H9 (cell line): Measurements from ENCODE around the gene TK2. TPM values are rescaled to one million over a fixed set of nuclear protein-coding genes. Genes with fewer than 3 reads are reported as not detected.

ENCODE experiments used
- DNase-seq: peaks from one replicate; pipeline ENCODE4 v3.0.0-alpha.2; 2017
- H2AFZ ChIP-seq: one replicate; pipeline ENCODE4 v1.6.1; 2013; ENCODE audit warnings: mild to moderate bottlenecking, low read length, control low read depth, moderate library complexity
- H2AK5ac ChIP-seq: 2 replicates; pipeline ENCODE4 v1.6.1; 2013; ENCODE audit warnings: low read length, control low read depth, mixed read lengths; ENCODE audit not compliant: insufficient read length
- H2BK120ac ChIP-seq: one replicate; pipeline ENCODE4 v1.6.1; 2013; ENCODE audit warnings: low read depth, mild to moderate bottlenecking, low read length, control low read depth, inconsistent platforms; ENCODE audit not compliant: poor library complexity, severe bottlenecking
- H2BK12ac ChIP-seq: 2 replicates; pipeline ENCODE4 v1.6.1; 2013; ENCODE audit warnings: low read length, control low read depth, mixed read lengths, low read depth; ENCODE audit not compliant: insufficient read length
- H2BK15ac ChIP-seq: 2 replicates; pipeline ENCODE4 v1.6.1; 2013; ENCODE audit warnings: low read depth, low read length, control low read depth
- H2BK20ac ChIP-seq: one replicate; pipeline ENCODE4 v1.6.1; 2013; ENCODE audit warnings: low read depth, mild to moderate bottlenecking, low read length, control low read depth, inconsistent platforms; ENCODE audit not compliant: poor library complexity, severe bottlenecking
- H2BK5ac ChIP-seq: 2 replicates; pipeline ENCODE4 v1.6.1; 2013; ENCODE audit warnings: low read length, control low read depth, mixed read lengths; ENCODE audit not compliant: insufficient read length
- H3K14ac ChIP-seq: 2 replicates; pipeline ENCODE4 v1.6.1; 2013; ENCODE audit warnings: low read length, control low read depth; ENCODE audit not compliant: insufficient read depth
- H3K18ac ChIP-seq: 2 replicates; pipeline ENCODE4 v1.6.1; 2013; ENCODE audit warnings: low read depth, mild to moderate bottlenecking, mixed read lengths, low read length, control low read depth; ENCODE audit not compliant: insufficient read length
- H3K23ac ChIP-seq: 2 replicates; pipeline ENCODE4 v1.6.1; 2013; ENCODE audit warnings: low read length, control low read depth, mixed read lengths, low read depth; ENCODE audit not compliant: insufficient read length
- H3K23me2 ChIP-seq: 2 replicates; pipeline ENCODE4 v1.6.1; 2013; ENCODE audit warnings: low read depth, mild to moderate bottlenecking, mixed read lengths, low read length, control low read depth; ENCODE audit not compliant: insufficient read length, poor library complexity, severe bottlenecking
- H3K27ac ChIP-seq: 2 replicates; pipeline ENCODE4 v1.5.1; 2013; ENCODE audit warnings: low read length, control low read depth, mixed read lengths, low read depth; ENCODE audit not compliant: insufficient read length
- H3K27me3 ChIP-seq: 2 replicates; pipeline ENCODE4 v1.6.1; 2013; ENCODE audit warnings: low read length, control low read depth, inconsistent platforms; ENCODE audit not compliant: insufficient read depth
- H3K4ac ChIP-seq: 2 replicates; pipeline ENCODE4 v1.6.1; 2013; ENCODE audit warnings: low read depth, mild to moderate bottlenecking, control low read depth, inconsistent platforms, low read length, moderate library complexity
- H3K4me1 ChIP-seq: 2 replicates; pipeline ENCODE4 v1.6.1; 2013; ENCODE audit warnings: low read length, control low read depth, inconsistent platforms; ENCODE audit not compliant: insufficient read depth
- H3K4me2 ChIP-seq: 2 replicates; pipeline ENCODE4 v1.6.1; 2013; ENCODE audit warnings: low read length, control low read depth, mixed read lengths; ENCODE audit not compliant: insufficient read length, insufficient read depth
- H3K56ac ChIP-seq: 2 replicates; pipeline ENCODE4 v1.6.1; 2013; ENCODE audit warnings: low read depth, mild to moderate bottlenecking, mixed read lengths, low read length, control low read depth; ENCODE audit not compliant: insufficient read length
- H3K79me1 ChIP-seq: 2 replicates; pipeline ENCODE4 v1.6.1; 2013; ENCODE audit warnings: low read depth, mild to moderate bottlenecking, moderate library complexity, low read length, control low read depth, inconsistent platforms; ENCODE audit not compliant: insufficient read depth, poor library complexity, severe bottlenecking
- H3K79me2 ChIP-seq: 2 replicates; pipeline ENCODE4 v1.6.1; 2013; ENCODE audit warnings: low read length, control low read depth, inconsistent platforms; ENCODE audit not compliant: insufficient read depth
- H3K9ac ChIP-seq: 2 replicates; pipeline ENCODE4 v1.6.1; 2013; ENCODE audit warnings: low read length, control low read depth, mixed read lengths; ENCODE audit not compliant: insufficient read length; ENCODE audit errors: extremely low read depth
- H3K9me3 ChIP-seq: one replicate; pipeline ENCODE4 v1.6.1; 2013; ENCODE audit warnings: low read depth, low read length, inconsistent platforms; ENCODE audit not compliant: control insufficient read depth
- H3T11ph ChIP-seq: one replicate; pipeline ENCODE4 v1.6.1; 2013; ENCODE audit warnings: mild to moderate bottlenecking, low read length, control low read depth, inconsistent platforms
- H4K20me1 ChIP-seq: one replicate; pipeline ENCODE4 v1.6.1; 2013; ENCODE audit not compliant: control insufficient read depth, insufficient read length, insufficient read depth
- H4K5ac ChIP-seq: 2 replicates; pipeline ENCODE4 v1.6.1; 2013; ENCODE audit warnings: low read depth, mild to moderate bottlenecking, mixed read lengths, low read length, control low read depth; ENCODE audit not compliant: insufficient read length
- H4K8ac ChIP-seq: replicated peaks from 2 replicates; pipeline ENCODE4 v1.6.1; 2013; ENCODE audit warnings: low read length, control low read depth, mixed read lengths, low read depth; ENCODE audit not compliant: insufficient read length
- H4K91ac ChIP-seq: 2 replicates; pipeline ENCODE4 v1.6.1; 2013; ENCODE audit warnings: low read depth, mild to moderate bottlenecking, moderate library complexity, mixed read lengths, low read length, control low read depth; ENCODE audit not compliant: insufficient read length
- H3K27ac Mint-ChIP-seq, 3 experiments: 2 replicates in 2 of 3; 3 replicates in 1 of 3; pipeline ENCODE4 v1.8.0; 2020 to 2021; ENCODE audit warnings: mixed read lengths in 3 of 3, mild to moderate bottlenecking in 1 of 3, moderate library complexity in 1 of 3
- H3K27me3 Mint-ChIP-seq: 2 replicates; pipeline ENCODE4 v1.8.0; 2021; ENCODE audit warnings: low read depth, mild to moderate bottlenecking, moderate library complexity, mixed read lengths
- H3K36me3 Mint-ChIP-seq, 3 experiments: 2 replicates in 2 of 3; 3 replicates in 1 of 3; pipeline ENCODE4 v1.8.0; 2020 to 2021; ENCODE audit warnings: low read depth in 3 of 3, mixed read lengths in 3 of 3; ENCODE audit not compliant: insufficient read depth in 1 of 3
- H3K4me1 Mint-ChIP-seq, 2 experiments: 2 replicates each; pipeline ENCODE4 v1.8.0; 2020; ENCODE audit warnings: mixed read lengths in 2 of 2
- H3K4me3 Mint-ChIP-seq, 2 experiments: 2 replicates in 1 of 2; 3 replicates in 1 of 2; pipeline ENCODE4 v1.8.0; 2020 to 2021; ENCODE audit warnings: mild to moderate bottlenecking in 2 of 2, mixed read lengths in 2 of 2, moderate library complexity in 1 of 2
- H3K9me3 Mint-ChIP-seq, 2 experiments: 2 replicates in 1 of 2; 3 replicates in 1 of 2; pipeline ENCODE4 v1.8.0; 2020; ENCODE audit warnings: mild to moderate bottlenecking in 2 of 2, mixed read lengths in 2 of 2, moderate library complexity in 1 of 2
- WGBS: extraction: QIAGEN DNeasy Blood & Tissue Kit; methylation state at CpG from one replicate; pipeline ENCODE4 v1.1.7; 2013; ENCODE audit warnings: missing lambda C conversion rate, low lambda C conversion rate, mixed read lengths; ENCODE audit not compliant: insufficient read length; ENCODE audit errors: extremely low coverage; 5-methylcytosine and 5-hydroxymethylcytosine counted together
- total RNA-seq: library from RNA; stranded (reverse); gene quantifications from 2 replicates; pipeline ENCODE4 v1.2.1, GENCODE V29; 2021
- TF ChIP-seq, protein P1 (sequence below): fragments of 200-600 bp; sonication (generic); conservative IDR thresholded peaks from 3 replicates; pipeline ENCODE4 v1.8.0; 2021; ENCODE audit warnings: antibody characterized with exemption, mild to moderate bottlenecking

TK2 gene
- total RNA-seq, 1 experiment from 2014 or later = 5.2 TPM

DNA sequence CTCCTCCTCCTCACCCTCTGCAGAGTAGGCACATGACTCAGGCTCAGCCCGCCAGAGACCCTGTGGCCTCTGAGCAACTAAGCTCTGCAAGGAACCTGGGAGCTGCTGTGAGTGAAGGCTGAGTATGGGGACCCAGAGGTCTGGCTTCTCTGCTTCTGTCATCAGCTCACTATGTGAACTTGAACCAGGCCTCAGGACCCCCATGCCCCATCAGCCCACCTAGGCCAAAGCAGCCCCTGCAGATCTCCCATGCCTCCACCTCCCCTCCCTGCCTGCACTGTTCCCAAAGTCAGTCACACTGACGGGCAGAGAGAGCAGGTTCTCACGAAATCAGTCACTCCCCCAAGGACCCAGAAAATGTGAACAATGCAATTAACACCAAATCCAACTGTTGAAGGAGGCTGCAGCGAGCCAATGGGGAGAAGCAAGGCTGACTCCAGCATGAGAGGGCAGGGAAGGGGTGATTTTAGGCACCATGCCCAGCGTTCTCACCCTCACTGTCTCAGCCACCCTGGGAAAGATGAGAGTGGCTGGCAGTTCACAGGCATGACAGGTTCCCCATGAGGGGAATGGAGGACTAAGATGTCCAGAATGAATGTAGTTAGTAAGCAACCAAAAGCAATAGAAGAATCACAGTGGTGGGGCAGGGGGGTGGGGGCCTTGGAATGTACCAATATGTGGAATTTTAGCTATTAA, 62.2 kb downstream of the TK2 start:
- Histone ChIP-seq H3K23ac (no peak overlapping the region), H2BK12ac (no peak overlapping the region), H3T11ph (no peak overlapping the region), H2AFZ (no peak overlapping the region), H3K4ac (no peak overlapping the region), H3K9me3 (no peaks in the 10 kb centered on the region), H3K79me2 (no peaks in the 10 kb centered on the region), H2BK20ac (no peak overlapping the region), H3K4me2 (no peak overlapping the region), H2BK120ac (no peak overlapping the region), H3K56ac (no peak overlapping the region), H3K79me1 (no peaks in the 10 kb centered on the region), H3K9ac (no peak overlapping the region), H2BK5ac (no peak overlapping the region), H3K23me2 (no peaks in the 10 kb centered on the region), H3K27ac (no peak overlapping the region), H3K14ac (no peak overlapping the region), H3K27me3 (no peaks in the 10 kb centered on the region), H2BK15ac (no peak overlapping the region), H4K20me1 (no peaks in the 10 kb centered on the region), H2AK5ac (no peak overlapping the region), H3K18ac (no peak overlapping the region), H4K5ac (no peak overlapping the region), H3K4me1 (no peaks in the 10 kb centered on the region), H4K91ac (no peak overlapping the region), H4K8ac (no peak overlapping the region)
- Mint-ChIP-seq H3K9me3 (peaks cover 5 to 6% of the 10 kb centered on the region in 2 experiments; a peak in 4 of 5 replicates), H3K4me1 (peaks cover 14 to 17% of the 10 kb centered on the region in 2 experiments), H3K27me3 (no peaks in the 10 kb centered on the region; the same call in none of the 2 replicates), H3K36me3 (peaks cover 0 to 10% (median 0%) of the 10 kb centered on the region in 3 experiments; a peak in 2 of 7 replicates), H3K27ac (peak overlapping the region in 1 of 3 experiments; percentile 70; a peak in 1 of 7 replicates), H3K4me3 (no peak overlapping the region)
- TF ChIP-seq, protein P1, sequence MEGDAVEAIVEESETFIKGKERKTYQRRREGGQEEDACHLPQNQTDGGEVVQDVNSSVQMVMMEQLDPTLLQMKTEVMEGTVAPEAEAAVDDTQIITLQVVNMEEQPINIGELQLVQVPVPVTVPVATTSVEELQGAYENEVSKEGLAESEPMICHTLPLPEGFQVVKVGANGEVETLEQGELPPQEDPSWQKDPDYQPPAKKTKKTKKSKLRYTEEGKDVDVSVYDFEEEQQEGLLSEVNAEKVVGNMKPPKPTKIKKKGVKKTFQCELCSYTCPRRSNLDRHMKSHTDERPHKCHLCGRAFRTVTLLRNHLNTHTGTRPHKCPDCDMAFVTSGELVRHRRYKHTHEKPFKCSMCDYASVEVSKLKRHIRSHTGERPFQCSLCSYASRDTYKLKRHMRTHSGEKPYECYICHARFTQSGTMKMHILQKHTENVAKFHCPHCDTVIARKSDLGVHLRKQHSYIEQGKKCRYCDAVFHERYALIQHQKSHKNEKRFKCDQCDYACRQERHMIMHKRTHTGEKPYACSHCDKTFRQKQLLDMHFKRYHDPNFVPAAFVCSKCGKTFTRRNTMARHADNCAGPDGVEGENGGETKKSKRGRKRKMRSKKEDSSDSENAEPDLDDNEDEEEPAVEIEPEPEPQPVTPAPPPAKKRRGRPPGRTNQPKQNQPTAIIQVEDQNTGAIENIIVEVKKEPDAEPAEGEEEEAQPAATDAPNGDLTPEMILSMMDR = no peak
- WGBS = no CpG with 5 or more reads among the region's 5 CpGs
- peak; percentile 22 for DNase-seq
